H1 (cell line): ENCODE data around the gene LKAAEAR1. TPM values are rescaled to one million over a fixed set of nuclear protein-coding genes. Genes with fewer than 3 reads are reported as not detected.

Source experiments
- CTCF ChIA-PET: fragments of 300-600 bp; sonication (Branson Sonifier 250); formaldehyde crosslinking; loops from one replicate; lab custom pipeline; 2021; ENCODE audit not compliant: partially characterized antibody; lab: Charles Lee
- POLR2A ChIA-PET: fragments of 300-600 bp; sonication (Branson Sonifier 250); formaldehyde crosslinking; loops from one replicate; lab custom pipeline; 2021; ENCODE audit warnings: inconsistent platforms; ENCODE audit not compliant: partially characterized antibody; lab: Charles Lee
- DNase-seq, 2 experiments: peaks; one replicate each; pipeline versions ENCODE4 v3.0.0 to v3.0.0-alpha.2; 2010 to 2022; ENCODE audit warnings: low spot score in 2 of 2, low read depth in 1 of 2, mixed read lengths in 1 of 2
- FAIRE-seq: peaks from 2 replicates; lab custom pipeline; 2011; peaks lifted over from hg19 to GRCh38; lab: Jason Lieb, UNC
- H2AFZ ChIP-seq: 2 replicates; pipeline ENCODE4 v1.8.1; 2012; ENCODE audit warnings: low read length, inconsistent platforms
- H2AK5ac ChIP-seq: 2 replicates; pipeline ENCODE4 v1.6.1; 2013; ENCODE audit warnings: low read depth, low read length
- H2BK120ac ChIP-seq: replicated peaks from 2 replicates; pipeline ENCODE3; 2013; ENCODE audit warnings: low read depth, low read length, inconsistent platforms
- H2BK12ac ChIP-seq: 2 replicates; pipeline ENCODE4 v1.6.1; 2013; ENCODE audit warnings: low read depth, low read length
- H2BK15ac ChIP-seq: 2 replicates; pipeline ENCODE4 v1.6.1; 2013; ENCODE audit warnings: low read length
- H2BK20ac ChIP-seq: 2 replicates; pipeline ENCODE4 v1.6.1; 2013; ENCODE audit warnings: low read length
- H2BK5ac ChIP-seq: 2 replicates; pipeline ENCODE4 v1.6.1; 2013; ENCODE audit warnings: low read depth, low read length
- H3K14ac ChIP-seq: 2 replicates; pipeline ENCODE4 v1.6.1; 2013; ENCODE audit warnings: inconsistent platforms; ENCODE audit not compliant: insufficient read length
- H3K18ac ChIP-seq: 2 replicates; pipeline ENCODE4 v1.6.1; 2013; ENCODE audit warnings: low read length; ENCODE audit errors: extremely low read depth
- H3K23ac ChIP-seq: 2 replicates; pipeline ENCODE4 v1.6.1; 2013; ENCODE audit warnings: inconsistent platforms; ENCODE audit not compliant: insufficient read length
- H3K23me2 ChIP-seq: 2 replicates; pipeline ENCODE4 v1.6.1; 2013; ENCODE audit warnings: low read depth, low read length
- H3K27ac ChIP-seq: 2 replicates; pipeline ENCODE4 v1.6.1; 2011; ENCODE audit warnings: low read depth, low read length, inconsistent platforms
- H3K27me3 ChIP-seq, 4 experiments: replicated peaks in 1 of 4; 1 replicate in 1 of 4; 2 replicates in 3 of 4; pipeline versions ENCODE4 v1.6.1 to v1.8.1; 2011 to 2013; ENCODE audit warnings: low read length in 3 of 4, mild to moderate bottlenecking in 3 of 4, inconsistent platforms in 2 of 4, mixed read lengths in 2 of 4, moderate library complexity in 1 of 4; ENCODE audit not compliant: control insufficient read depth in 3 of 4, insufficient read depth in 3 of 4; ENCODE audit errors: extremely low read depth in 1 of 4
- H3K36me3 ChIP-seq, 4 experiments: 2 replicates each; pipeline versions ENCODE4 v1.6.1 to v1.8.1; 2011 to 2013; ENCODE audit warnings: mild to moderate bottlenecking in 4 of 4, low read length in 3 of 4, moderate library complexity in 2 of 4, control low read depth in 1 of 4, inconsistent platforms in 1 of 4; ENCODE audit not compliant: insufficient read depth in 4 of 4, control insufficient read depth in 2 of 4
- H3K4ac ChIP-seq: replicated peaks from 2 replicates; pipeline ENCODE3; 2013; ENCODE audit warnings: low read length, low read depth, mixed read lengths, inconsistent platforms; ENCODE audit not compliant: insufficient read length
- H3K4me1 ChIP-seq, 4 experiments: replicated peaks in 1 of 4; 1 replicate in 1 of 4; 2 replicates in 3 of 4; pipeline versions ENCODE4 v1.6.1 to v1.8.1; 2011 to 2013; ENCODE audit warnings: low read length in 3 of 4, inconsistent platforms in 2 of 4, mixed read lengths in 1 of 4; ENCODE audit not compliant: insufficient read depth in 4 of 4, control insufficient read depth in 3 of 4
- H3K4me2 ChIP-seq, 2 experiments: 2 replicates each; pipeline versions ENCODE4 v1.6.1 to v1.8.1; 2011 to 2013; ENCODE audit warnings: low read depth in 2 of 2, low read length in 2 of 2, control low read depth in 1 of 2, inconsistent platforms in 1 of 2, mild to moderate bottlenecking in 1 of 2; ENCODE audit not compliant: insufficient read depth in 1 of 2
- H3K4me3 ChIP-seq, 4 experiments: fragments of 200-600, 300-600 bp in 1 of 4; sonication (generic), shearing (Covaris generic), sonication (Bioruptor Twin) in 1 of 4; 2 replicates each; pipeline versions ENCODE4 v1.5.1 to v1.8.1; 2011 to 2016; ENCODE audit warnings: low read length in 4 of 4, low read depth in 3 of 4, control low read depth in 2 of 4, inconsistent platforms in 2 of 4, mild to moderate bottlenecking in 2 of 4, mixed read lengths in 1 of 4, moderate library complexity in 1 of 4; ENCODE audit not compliant: insufficient read depth in 2 of 4; ENCODE audit errors: extremely low read depth in 1 of 4
- H3K56ac ChIP-seq: replicated peaks from 2 replicates; pipeline ENCODE3; 2013; ENCODE audit warnings: low read depth, mild to moderate bottlenecking, mixed read lengths, low read length, inconsistent platforms; ENCODE audit not compliant: insufficient read length
- H3K79me1 ChIP-seq: 2 replicates; pipeline ENCODE4 v1.6.1; 2013; ENCODE audit warnings: low read depth, low read length, control low read depth
- H3K79me2 ChIP-seq, 2 experiments: 2 replicates each; pipeline versions ENCODE4 v1.6.1 to v1.8.1; 2012 to 2013; ENCODE audit warnings: low read length in 2 of 2, mild to moderate bottlenecking in 2 of 2, inconsistent platforms in 1 of 2; ENCODE audit not compliant: insufficient read depth in 2 of 2, control insufficient read depth in 1 of 2
- H3K9ac ChIP-seq, 4 experiments: replicated peaks in 1 of 4; 1 replicate in 1 of 4; 2 replicates in 3 of 4; pipeline versions ENCODE4 v1.6.1 to v1.8.1; 2011 to 2013; ENCODE audit warnings: low read depth in 3 of 4, low read length in 3 of 4, control low read depth in 2 of 4, mild to moderate bottlenecking in 2 of 4, moderate library complexity in 2 of 4, inconsistent platforms in 1 of 4; ENCODE audit errors: extremely low read depth in 1 of 4
- H3K9me3 ChIP-seq, 2 experiments: 2 replicates each; pipeline versions ENCODE4 v1.6.1 to v1.8.1; 2012 to 2013; ENCODE audit warnings: mild to moderate bottlenecking in 2 of 2, moderate library complexity in 2 of 2, control low read depth in 1 of 2, inconsistent platforms in 1 of 2, low read depth in 1 of 2, low read length in 1 of 2, mixed read lengths in 1 of 2; ENCODE audit not compliant: insufficient read depth in 2 of 2
- H4K20me1 ChIP-seq, 2 experiments: replicated peaks in 1 of 2; 2 replicates each; pipeline versions ENCODE3 to v1.8.1; 2011 to 2013; ENCODE audit warnings: inconsistent platforms in 2 of 2, low read length in 2 of 2, mild to moderate bottlenecking in 1 of 2; ENCODE audit not compliant: insufficient read depth in 2 of 2, control insufficient read depth in 1 of 2
- H4K5ac ChIP-seq: 2 replicates; pipeline ENCODE4 v1.6.1; 2013; ENCODE audit warnings: low read length, low read depth, mixed read lengths, inconsistent platforms; ENCODE audit not compliant: insufficient read length
- H4K8ac ChIP-seq: 2 replicates; pipeline ENCODE4 v1.8.0; 2013; ENCODE audit warnings: mild to moderate bottlenecking, moderate library complexity, low read length, inconsistent platforms; ENCODE audit not compliant: insufficient read depth; ENCODE audit errors: extremely low read depth
- H4K91ac ChIP-seq: replicated peaks from 2 replicates; pipeline ENCODE3; 2013; ENCODE audit warnings: low read length, mixed read lengths, inconsistent platforms; ENCODE audit not compliant: insufficient read length
- ATF2 ChIP-seq: IDR thresholded peaks from 2 replicates; pipeline ENCODE4 v1.6.1; 2012; ENCODE audit warnings: low read length, inconsistent platforms
- BRCA1 ChIP-seq: IDR thresholded peaks from 2 replicates; pipeline ENCODE4 v1.6.1; 2012; ENCODE audit warnings: low read depth, low read length, improper control_type of control experiment
- CTBP2 ChIP-seq: IDR thresholded peaks from 2 replicates; pipeline ENCODE4 v1.7.0; 2011; ENCODE audit warnings: borderline replicate concordance, mild to moderate bottlenecking, moderate library complexity, mixed read lengths, low read length; ENCODE audit not compliant: insufficient read depth, insufficient read length
- JUND ChIP-seq: IDR thresholded peaks from 2 replicates; pipeline ENCODE4 v1.6.1; 2011; ENCODE audit warnings: mild to moderate bottlenecking, improper control_type of control experiment, low read length
- NANOG ChIP-seq: IDR thresholded peaks from 2 replicates; pipeline ENCODE4 v1.6.1; 2011; ENCODE audit warnings: low read length, low read depth, mild to moderate bottlenecking, inconsistent platforms; ENCODE audit not compliant: insufficient read depth, poor library complexity, severe bottlenecking
- RFX5 ChIP-seq: IDR thresholded peaks from 2 replicates; pipeline ENCODE4 v1.6.1; 2011; ENCODE audit warnings: low read depth, low read length, improper control_type of control experiment, borderline replicate concordance
- RNF2 ChIP-seq: fragments of 200-900, 300-1000 bp; sonication (generic); IDR thresholded peaks from 2 replicates; pipeline ENCODE4 v1.7.1; 2016; ENCODE audit warnings: borderline replicate concordance, low read depth, mild to moderate bottlenecking, antibody characterized with exemption, low read length; ENCODE audit not compliant: poor library complexity, severe bottlenecking; ENCODE audit errors: missing control alignments
- RXRA ChIP-seq: IDR thresholded peaks from 2 replicates; pipeline ENCODE4 v1.6.1; 2011; ENCODE audit warnings: low read depth, mild to moderate bottlenecking, low read length, moderate library complexity; ENCODE audit not compliant: insufficient read depth
- SIN3A ChIP-seq, 2 experiments: IDR thresholded peaks in 1 of 2; conservative IDR thresholded peaks in 1 of 2; 2 replicates each; pipeline ENCODE4 v1.6.1; 2011 to 2012; ENCODE audit warnings: low read length in 2 of 2, improper control_type of control experiment in 1 of 2, low read depth in 1 of 2, mild to moderate bottlenecking in 1 of 2
- TEAD4 ChIP-seq: IDR thresholded peaks from 2 replicates; pipeline ENCODE4 v1.6.1; 2012; ENCODE audit warnings: low read depth, low read length, inconsistent platforms, mixed read lengths
- WGBS, 2 experiments: shearing (Covaris generic) in 1 of 2; methylation state at CpG; one replicate each; pipeline versions ENCODE4 v1.1.6 to v1.1.7; 2013 to 2015; ENCODE audit warnings: low lambda C conversion rate in 2 of 2, mixed read lengths in 2 of 2, inconsistent platforms in 1 of 2, low coverage in 1 of 2, missing lambda C conversion rate in 1 of 2; ENCODE audit not compliant: insufficient replicate concordance in 2 of 2, insufficient coverage in 1 of 2, insufficient read length in 1 of 2; ENCODE audit errors: extremely low coverage in 1 of 2, missing lambda C conversion rate in 1 of 2; 5-methylcytosine and 5-hydroxymethylcytosine counted together
- polyA plus RNA-seq, 7 experiments: library from polyadenylated mRNA; depleted of rRNA in 3 of 7; stranded (reverse) in 5 of 7; unstranded in 2 of 7; fragments of >200 nt in 5 of 7; fragments of 200-250 nt in 2 of 7; gene quantifications; 1 replicate in 5 of 7; 2 replicates in 1 of 7; 4 replicates in 1 of 7; pipeline versions ENCODE4 v1.2.1 to v1.2.3, GENCODE V29; 2011 to 2013; ENCODE audit warnings: missing spikeins in 2 of 7, mixed read lengths in 2 of 7
- total RNA-seq: library from RNA; stranded (reverse); fragmentation: NEBNext Ultra II Directional; extraction: Animal tissue kit (Norgen Biotek cat#: 25700); gene quantifications from 2 replicates; pipeline ENCODE4 v1.2.1, GENCODE V29; 2021

Gene LKAAEAR1
- total and polyA plus RNA-seq, 2 of the 8 experiments (the other 6 are each of a cell fraction or from before 2014, with no cell fraction given) = 0.41 to 0.53 TPM

GRCh38 chr20:64064145-64064698, 20.0 kb downstream of the LKAAEAR1 start:
- H3K27ac ChIP-seq = no peak overlapping the region
- ChIA-PET POLR2A (interaction anchor here (4.5 kb wide), 1 partner anchor 14 kb away, joined by 27 read pairs; the partner anchor contains the start of genes OPRL1 and RGS19), CTCF (interaction anchor here (0.7 to 1.6 kb wide), 5 partner anchors 10 to 89 kb away, joined by 3 to 5 read pairs (median 4); no protein-coding TSS in a partner anchor)
- DNase-seq = no peak
- peak overlapping the region; percentile 66 to 81 (median 72); a peak in 6 of 8 replicates for H3K4me3 ChIP-seq
- H3K36me3 ChIP-seq = no peaks in the 10 kb centered on the region
- H2AFZ ChIP-seq = no peak overlapping the region
- H2AK5ac ChIP-seq = no peak overlapping the region
- H2BK5ac ChIP-seq = no peak overlapping the region; the same call in 1 of the 2 replicates
- peaks cover 3 to 15% (median 9%) of the 10 kb centered on the region in 4 experiments for H3K4me1 ChIP-seq
- peaks cover 2 to 6% of the 10 kb centered on the region in 2 experiments for H4K20me1 ChIP-seq
- H4K8ac ChIP-seq = no peak overlapping the region
- no peaks in the 10 kb centered on the region for H3K9me3 ChIP-seq
- no peak overlapping the region for H2BK20ac ChIP-seq
- no peak overlapping the region for H4K91ac ChIP-seq
- H3K14ac ChIP-seq = no peak overlapping the region
- H2BK12ac ChIP-seq = no peak overlapping the region
- no peaks in the 10 kb centered on the region for H3K79me2 ChIP-seq
- H3K79me1 ChIP-seq = no peaks in the 10 kb centered on the region
- H3K56ac ChIP-seq = no peak overlapping the region
- H3K23me2 ChIP-seq = peaks cover 2% of the 10 kb centered on the region; the same call in 1 of the 2 replicates
- no peak overlapping the region for H3K4ac ChIP-seq
- H3K4me2 ChIP-seq = peak overlapping the region; percentile 60 to 83
- peak overlapping the region; percentile 29; the same call in 1 of the 2 replicates for H2BK15ac ChIP-seq
- no peak for FAIRE-seq
- no peak overlapping the region for H3K18ac ChIP-seq
- H3K27me3 ChIP-seq = no peaks in the 10 kb centered on the region; a peak in 2 of 7 replicates
- H3K9ac ChIP-seq = no peak overlapping the region
- H2BK120ac ChIP-seq = no peak overlapping the region
- no peak overlapping the region for H3K23ac ChIP-seq
- WGBS, 2 experiments = 71% methylated on average over 12 of the region's 12 CpGs; no CpG with 5 or more reads in 1 of the 2 experiments
- H4K5ac ChIP-seq = no peak overlapping the region
- TF ChIP-seq JUND = no peak
- TF ChIP-seq CTBP2 = no peak
- TF ChIP-seq NANOG = no peak
- TF ChIP-seq RFX5 = no peak
- TF ChIP-seq BRCA1 = no peak
- TF ChIP-seq RNF2 = no peak
- TF ChIP-seq SIN3A (conservative IDR thresholded peaks at IDR 0.05 in 1 of 2, IDR thresholded peaks at IDR 0.05 in 1 of 2; ENCODE audit: low read depth in 1 of 2, low read length in 2 of 2) = no peak
- TF ChIP-seq RXRA = no peak
- no peak for TF ChIP-seq TEAD4
- no peak for TF ChIP-seq ATF2
